Fibroblast of villous mesenchyme (primary cell): Measurements from ENCODE around the gene SLC8B1. TPM values are rescaled to one million over a fixed set of nuclear protein-coding genes. Genes with fewer than 3 reads are reported as not detected.

Source experiments
- DNase-seq: peaks from one replicate; pipeline ENCODE4 v3.0.0-alpha.2; 2010; ENCODE audit warnings: low read depth
- H3K4me3 ChIP-seq: 2 replicates; pipeline ENCODE4 v1.5.1; 2011; ENCODE audit warnings: low read depth, mild to moderate bottlenecking, low read length
- CTCF ChIP-seq: IDR thresholded peaks from 2 replicates; pipeline ENCODE4 v1.5.1; 2012; ENCODE audit warnings: low read depth, mild to moderate bottlenecking, low read length; ENCODE audit not compliant: insufficient read depth
- total RNA-seq: library from RNA; depleted of rRNA; stranded (reverse); fragments of >200 nt; gene quantifications from 2 replicates; pipeline ENCODE4 v1.2.3, GENCODE V29; 2012

The SLC8B1 gene
- total RNA-seq, 1 donor, result 22.9 TPM

GRCh38 chr12:113262710-113263109 lies 72.2 kb downstream of the SLC8B1 start:
- H3K4me3 ChIP-seq, result no peak overlapping the region
- peak; percentile 75 for DNase-seq
- TF ChIP-seq CTCF, result no peak

GRCh38 chr12:113261847-113262470 lies 73.0 kb downstream of the SLC8B1 start:
- peak; percentile 59 for DNase-seq
- H3K4me3 ChIP-seq, result no peak overlapping the region
- no peak for TF ChIP-seq CTCF

- TF ChIP-seq CTCF, result no peak
- H3K4me3 ChIP-seq, result no peak overlapping the region
- no peak for DNase-seq
These were observed 74.1 kb downstream of the SLC8B1 start for GRCh38 chr12:113260636-113261300.

GRCh38 chr12:113260127-113260526 lies 74.8 kb downstream of the SLC8B1 start:
- DNase-seq, result no peak
- no peak for TF ChIP-seq CTCF
- H3K4me3 ChIP-seq, result no peak overlapping the region

GRCh38 chr12:113257564-113257963 lies 77.3 kb downstream of the SLC8B1 start:
- DNase-seq, result no peak
- no peak overlapping the region for H3K4me3 ChIP-seq
- no peak for TF ChIP-seq CTCF

- no peak overlapping the region for H3K4me3 ChIP-seq
- no peak for DNase-seq
- no peak for TF ChIP-seq CTCF
These were observed 80.6 kb downstream of the SLC8B1 start for GRCh38 chr12:113254298-113254697.
